Fibroblast of lung (primary cell): Measurements from ENCODE around the gene RALGPS2. TPM values are rescaled to one million over a fixed set of nuclear protein-coding genes. Genes with fewer than 3 reads are reported as not detected.

Source experiments
- DNase-seq, 2 donors: peaks; one replicate each; pipeline versions ENCODE4 v3.0.0 to v3.0.0-alpha.2; 2010; ENCODE audit warnings: low read depth in 2 of 2
- H2AFZ ChIP-seq: 2 replicates; pipeline ENCODE4 v1.5.1; 2012; ENCODE audit warnings: low read length, control low read depth, inconsistent platforms
- H3K27ac ChIP-seq: 2 replicates; pipeline ENCODE4 v1.5.1; 2011; ENCODE audit warnings: low read length, control low read depth; ENCODE audit not compliant: insufficient read depth
- H3K27me3 ChIP-seq: 2 replicates; pipeline ENCODE4 v1.5.1; 2011; ENCODE audit warnings: mild to moderate bottlenecking, low read length; ENCODE audit not compliant: control insufficient read depth, insufficient read depth
- H3K36me3 ChIP-seq: 2 replicates; pipeline ENCODE4 v1.5.1; 2011; ENCODE audit warnings: low read length; ENCODE audit not compliant: control insufficient read depth, insufficient read depth
- H3K4me1 ChIP-seq: 2 replicates; pipeline ENCODE4 v1.5.1; 2011; ENCODE audit warnings: low read length; ENCODE audit not compliant: control insufficient read depth, insufficient read depth; ENCODE audit errors: extremely low read depth
- H3K4me2 ChIP-seq: 2 replicates; pipeline ENCODE4 v1.5.1; 2011; ENCODE audit warnings: low read length, control low read depth; ENCODE audit not compliant: insufficient read depth; ENCODE audit errors: extremely low read depth
- H3K4me3 ChIP-seq, 4 experiments: fragments of 200-600 bp in 1 of 4; sonication (generic) in 1 of 4; replicated peaks in 1 of 4; 2 replicates each; pipeline ENCODE4 v1.5.1; 2011 to 2016; ENCODE audit warnings: low read length in 4 of 4, low read depth in 3 of 4, mild to moderate bottlenecking in 3 of 4, control low read depth in 2 of 4, inconsistent platforms in 1 of 4, mixed read lengths in 1 of 4; ENCODE audit not compliant: insufficient read depth in 1 of 4; ENCODE audit errors: control extremely low read depth in 1 of 4
- H3K79me2 ChIP-seq: 2 replicates; pipeline ENCODE4 v1.5.1; 2012; ENCODE audit warnings: mild to moderate bottlenecking, low read length, inconsistent platforms; ENCODE audit not compliant: control insufficient read depth, insufficient read depth
- H3K9ac ChIP-seq: 2 replicates; pipeline ENCODE4 v1.5.1; 2011; ENCODE audit warnings: mild to moderate bottlenecking, low read length, control low read depth; ENCODE audit not compliant: insufficient read depth
- H3K9me3 ChIP-seq: 2 replicates; pipeline ENCODE4 v1.5.1; 2012; ENCODE audit warnings: low read depth, low read length; ENCODE audit not compliant: control insufficient read depth, insufficient read depth
- H4K20me1 ChIP-seq: 2 replicates; pipeline ENCODE4 v1.5.1; 2011; ENCODE audit warnings: low read length; ENCODE audit not compliant: control insufficient read depth, insufficient read depth; ENCODE audit errors: extremely low read depth
- EZH2 ChIP-seq: IDR thresholded peaks from 2 replicates; pipeline ENCODE4 v1.5.1; 2012; ENCODE audit warnings: low read length, control low read depth, mild to moderate bottlenecking; ENCODE audit errors: missing control alignments
- polyA plus RNA-seq, 2 donors: library from polyadenylated mRNA; depleted of rRNA in 1 of 2; stranded (reverse) in 1 of 2; unstranded in 1 of 2; fragments of >200 nt; gene quantifications; 2 replicates each; pipeline ENCODE4 v1.2.1, GENCODE V29; 2011 to 2012; ENCODE audit warnings: missing spikeins in 1 of 2
- total RNA-seq: library from RNA; depleted of rRNA; stranded (reverse); fragments of >200 nt; gene quantifications from 2 replicates; pipeline ENCODE4 v1.2.1, GENCODE V29; 2014
- TF ChIP-seq, protein P1 (sequence below), 2 donors: IDR thresholded peaks in 1 of 2; conservative IDR thresholded peaks in 1 of 2; 1 replicate in 1 of 2; 2 replicates in 1 of 2; pipeline ENCODE4 v1.5.1; 2011 to 2012; ENCODE audit warnings: low read length in 2 of 2, control low read depth in 1 of 2, inconsistent platforms in 1 of 2, low read depth in 1 of 2, mild to moderate bottlenecking in 1 of 2

The RALGPS2 gene
- total and polyA plus RNA-seq, 2 donors (not counting 1 experiment from before 2014, with no cell fraction given) = 53.8 to 69.7 TPM

DNA sequence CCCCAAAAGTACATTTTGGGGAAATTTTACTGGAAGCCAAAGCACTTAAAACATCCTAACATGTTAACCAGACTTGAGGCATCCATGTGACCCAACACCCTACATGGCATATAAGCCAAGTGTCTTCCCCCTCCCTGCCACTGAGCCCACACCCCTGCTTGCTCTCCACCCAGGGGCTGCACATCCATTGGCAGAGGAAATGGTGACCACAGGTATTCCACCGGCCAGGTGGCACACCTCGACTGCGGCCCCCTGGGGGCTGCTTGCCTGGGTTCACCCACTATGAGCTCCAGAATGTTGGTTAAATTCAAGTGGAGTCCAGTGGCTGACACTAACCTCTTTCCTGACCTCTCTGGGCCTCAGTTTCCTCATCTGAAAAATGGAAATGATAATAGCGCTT, 236.3 kb downstream of the RALGPS2 start:
- H3K9ac ChIP-seq = no peak overlapping the region
- H3K36me3 ChIP-seq = no peaks in the 10 kb centered on the region
- H3K9me3 ChIP-seq = no peaks in the 10 kb centered on the region
- H3K27me3 ChIP-seq = no peaks in the 10 kb centered on the region
- no peak overlapping the region for H3K4me2 ChIP-seq
- H3K27ac ChIP-seq = no peak overlapping the region
- no peaks in the 10 kb centered on the region for H3K79me2 ChIP-seq
- no peak overlapping the region for H2AFZ ChIP-seq
- H3K4me3 ChIP-seq = no peak overlapping the region
- DNase-seq = no peak
- H4K20me1 ChIP-seq = no peaks in the 10 kb centered on the region
- TF ChIP-seq, protein P1, sequence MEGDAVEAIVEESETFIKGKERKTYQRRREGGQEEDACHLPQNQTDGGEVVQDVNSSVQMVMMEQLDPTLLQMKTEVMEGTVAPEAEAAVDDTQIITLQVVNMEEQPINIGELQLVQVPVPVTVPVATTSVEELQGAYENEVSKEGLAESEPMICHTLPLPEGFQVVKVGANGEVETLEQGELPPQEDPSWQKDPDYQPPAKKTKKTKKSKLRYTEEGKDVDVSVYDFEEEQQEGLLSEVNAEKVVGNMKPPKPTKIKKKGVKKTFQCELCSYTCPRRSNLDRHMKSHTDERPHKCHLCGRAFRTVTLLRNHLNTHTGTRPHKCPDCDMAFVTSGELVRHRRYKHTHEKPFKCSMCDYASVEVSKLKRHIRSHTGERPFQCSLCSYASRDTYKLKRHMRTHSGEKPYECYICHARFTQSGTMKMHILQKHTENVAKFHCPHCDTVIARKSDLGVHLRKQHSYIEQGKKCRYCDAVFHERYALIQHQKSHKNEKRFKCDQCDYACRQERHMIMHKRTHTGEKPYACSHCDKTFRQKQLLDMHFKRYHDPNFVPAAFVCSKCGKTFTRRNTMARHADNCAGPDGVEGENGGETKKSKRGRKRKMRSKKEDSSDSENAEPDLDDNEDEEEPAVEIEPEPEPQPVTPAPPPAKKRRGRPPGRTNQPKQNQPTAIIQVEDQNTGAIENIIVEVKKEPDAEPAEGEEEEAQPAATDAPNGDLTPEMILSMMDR (conservative IDR thresholded peaks at IDR 0.05 in 1 of 2, IDR thresholded peaks at IDR 0.05 in 1 of 2; ENCODE audit: low read depth in 1 of 2, low read length in 2 of 2) = no peak
- no peak for TF ChIP-seq EZH2
- no peaks in the 10 kb centered on the region for H3K4me1 ChIP-seq

DNA sequence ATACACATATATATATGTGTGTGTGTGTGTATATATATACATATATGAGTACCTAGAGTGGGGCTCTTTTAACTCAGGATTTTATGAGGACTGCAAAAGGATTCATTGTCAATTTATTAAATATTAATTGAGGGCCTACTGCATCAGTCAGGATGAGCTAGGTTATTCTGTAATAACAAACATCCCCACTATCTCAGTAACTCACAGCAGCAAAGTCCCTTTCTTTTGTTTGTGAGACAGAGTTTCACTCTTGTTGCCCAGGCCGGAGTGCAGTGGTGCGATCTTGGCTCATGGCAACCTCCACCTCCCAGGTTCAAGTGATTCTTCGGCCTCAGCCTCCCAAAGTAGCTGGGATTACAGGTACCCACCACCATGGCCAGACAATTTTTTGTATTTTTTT, 236.8 kb downstream of the RALGPS2 start:
- DNase-seq = no peak
- no peak overlapping the region for H3K27ac ChIP-seq
- no peaks in the 10 kb centered on the region for H3K27me3 ChIP-seq
- H3K4me1 ChIP-seq = no peaks in the 10 kb centered on the region
- H2AFZ ChIP-seq = no peak overlapping the region
- H4K20me1 ChIP-seq = no peaks in the 10 kb centered on the region
- no peak overlapping the region for H3K4me3 ChIP-seq
- H3K36me3 ChIP-seq = no peaks in the 10 kb centered on the region
- no peak overlapping the region for H3K9ac ChIP-seq
- H3K9me3 ChIP-seq = no peaks in the 10 kb centered on the region
- H3K4me2 ChIP-seq = no peak overlapping the region
- H3K79me2 ChIP-seq = no peaks in the 10 kb centered on the region
- TF ChIP-seq, protein P1 (conservative IDR thresholded peaks at IDR 0.05 in 1 of 2, IDR thresholded peaks at IDR 0.05 in 1 of 2; ENCODE audit: low read depth in 1 of 2, low read length in 2 of 2) = no peak
- TF ChIP-seq EZH2 = no peak

DNA sequence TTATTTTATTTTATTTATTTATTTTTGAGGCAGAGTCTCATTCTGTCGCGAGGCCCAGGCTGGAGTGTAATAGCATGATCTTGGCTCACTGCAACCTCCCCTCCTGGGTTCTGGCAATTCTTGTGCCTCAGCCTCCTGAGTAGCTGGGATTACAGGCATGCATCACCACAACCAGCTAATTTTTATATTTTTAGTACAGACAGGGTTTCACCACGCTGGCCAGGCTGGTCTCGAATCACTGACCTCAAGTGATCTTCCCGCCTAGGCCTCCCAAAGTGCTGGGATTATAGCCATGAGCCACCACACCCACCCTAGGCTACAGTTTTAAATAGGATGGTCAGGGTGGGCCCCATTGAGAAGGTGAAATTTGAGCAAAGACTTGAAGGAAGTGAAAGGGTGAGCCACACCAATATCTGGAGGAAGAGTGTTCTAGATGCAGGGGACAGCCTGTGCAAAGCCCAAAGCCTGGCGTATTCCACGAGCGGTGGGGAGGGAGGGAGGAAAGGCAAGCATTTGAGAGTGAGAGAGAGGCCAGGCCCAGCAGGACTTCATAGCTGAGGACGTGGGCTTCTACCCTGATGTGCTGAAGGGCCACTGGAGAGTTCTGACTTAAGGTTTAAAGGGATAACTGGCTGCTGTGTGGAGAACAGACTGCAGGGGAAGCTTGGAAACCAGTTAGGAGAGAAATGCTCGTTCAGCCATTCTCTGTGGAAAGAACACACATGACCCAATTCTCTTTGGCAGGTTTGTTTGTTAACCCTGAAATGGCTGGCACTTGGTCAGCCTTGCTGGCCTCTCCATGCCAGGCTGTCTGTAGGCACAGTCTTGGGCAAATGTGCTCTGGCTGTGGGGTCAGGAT, 238.0 kb downstream of the RALGPS2 start:
- H2AFZ ChIP-seq = no peak overlapping the region
- no peak for TF ChIP-seq EZH2
- TF ChIP-seq, protein P1 (conservative IDR thresholded peaks at IDR 0.05 in 1 of 2, IDR thresholded peaks at IDR 0.05 in 1 of 2; ENCODE audit: low read depth in 1 of 2, low read length in 2 of 2) = no peak
- no peaks in the 10 kb centered on the region for H3K27me3 ChIP-seq
- no peaks in the 10 kb centered on the region for H4K20me1 ChIP-seq
- DNase-seq = no peak
- H3K4me2 ChIP-seq = no peak overlapping the region
- no peak overlapping the region for H3K9ac ChIP-seq
- H3K4me1 ChIP-seq = no peaks in the 10 kb centered on the region
- H3K27ac ChIP-seq = no peak overlapping the region
- H3K36me3 ChIP-seq = no peaks in the 10 kb centered on the region
- H3K79me2 ChIP-seq = no peaks in the 10 kb centered on the region
- no peak overlapping the region for H3K4me3 ChIP-seq
- H3K9me3 ChIP-seq = no peaks in the 10 kb centered on the region
